NB4 (cell line): ENCODE data around the gene AFF1.

Source experiments
- MYC ChIP-seq: IDR thresholded peaks from 2 replicates; pipeline ENCODE4 v1.6.1; 2011; ENCODE audit warnings: low read depth, low read length
- TF ChIP-seq, protein P1 (sequence below): IDR thresholded peaks from one replicate; pipeline ENCODE4 v1.5.1; 2012; ENCODE audit warnings: low read depth, low read length
- TF ChIP-seq, protein P2 (sequence below): IDR thresholded peaks from 2 replicates; pipeline ENCODE4 v1.6.1; 2011; ENCODE audit warnings: low read depth, low read length

DNA sequence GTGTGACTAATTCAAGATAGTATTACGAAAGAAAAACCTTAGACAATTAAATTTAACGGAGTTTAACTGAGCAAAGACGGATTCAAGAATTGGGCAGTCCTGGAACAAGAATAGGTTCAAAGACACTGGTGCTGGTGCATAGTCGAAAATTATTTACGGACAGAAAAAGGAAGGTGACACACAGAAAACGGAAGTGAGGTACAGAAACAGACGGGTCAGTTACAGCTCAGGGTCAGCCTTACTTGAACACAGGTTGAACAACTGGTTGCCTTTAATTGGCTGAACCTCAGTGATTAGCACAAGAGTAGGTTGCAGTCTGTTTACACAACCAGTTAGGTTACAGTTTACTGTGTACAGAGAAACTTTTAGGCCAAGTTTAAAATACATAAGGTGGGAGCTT is 254.1 kb downstream of the AFF1 start:
- TF ChIP-seq, protein P1, sequence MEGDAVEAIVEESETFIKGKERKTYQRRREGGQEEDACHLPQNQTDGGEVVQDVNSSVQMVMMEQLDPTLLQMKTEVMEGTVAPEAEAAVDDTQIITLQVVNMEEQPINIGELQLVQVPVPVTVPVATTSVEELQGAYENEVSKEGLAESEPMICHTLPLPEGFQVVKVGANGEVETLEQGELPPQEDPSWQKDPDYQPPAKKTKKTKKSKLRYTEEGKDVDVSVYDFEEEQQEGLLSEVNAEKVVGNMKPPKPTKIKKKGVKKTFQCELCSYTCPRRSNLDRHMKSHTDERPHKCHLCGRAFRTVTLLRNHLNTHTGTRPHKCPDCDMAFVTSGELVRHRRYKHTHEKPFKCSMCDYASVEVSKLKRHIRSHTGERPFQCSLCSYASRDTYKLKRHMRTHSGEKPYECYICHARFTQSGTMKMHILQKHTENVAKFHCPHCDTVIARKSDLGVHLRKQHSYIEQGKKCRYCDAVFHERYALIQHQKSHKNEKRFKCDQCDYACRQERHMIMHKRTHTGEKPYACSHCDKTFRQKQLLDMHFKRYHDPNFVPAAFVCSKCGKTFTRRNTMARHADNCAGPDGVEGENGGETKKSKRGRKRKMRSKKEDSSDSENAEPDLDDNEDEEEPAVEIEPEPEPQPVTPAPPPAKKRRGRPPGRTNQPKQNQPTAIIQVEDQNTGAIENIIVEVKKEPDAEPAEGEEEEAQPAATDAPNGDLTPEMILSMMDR, result no peak
- TF ChIP-seq, protein P2, sequence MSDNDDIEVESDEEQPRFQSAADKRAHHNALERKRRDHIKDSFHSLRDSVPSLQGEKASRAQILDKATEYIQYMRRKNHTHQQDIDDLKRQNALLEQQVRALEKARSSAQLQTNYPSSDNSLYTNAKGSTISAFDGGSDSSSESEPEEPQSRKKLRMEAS, result no peak
- no peak for TF ChIP-seq MYC
